HUDEP-2 (cell line): ENCODE measurements around the gene DTNBP1.

Experiments used
- DNase-seq, 76 experiments: peaks; one replicate each; lab custom pipeline; 2025; ENCODE audit not compliant: unreplicated experiment in 76 of 76; lab: John Stamatoyannopoulos, UW

The DTNBP1 gene

DNA sequence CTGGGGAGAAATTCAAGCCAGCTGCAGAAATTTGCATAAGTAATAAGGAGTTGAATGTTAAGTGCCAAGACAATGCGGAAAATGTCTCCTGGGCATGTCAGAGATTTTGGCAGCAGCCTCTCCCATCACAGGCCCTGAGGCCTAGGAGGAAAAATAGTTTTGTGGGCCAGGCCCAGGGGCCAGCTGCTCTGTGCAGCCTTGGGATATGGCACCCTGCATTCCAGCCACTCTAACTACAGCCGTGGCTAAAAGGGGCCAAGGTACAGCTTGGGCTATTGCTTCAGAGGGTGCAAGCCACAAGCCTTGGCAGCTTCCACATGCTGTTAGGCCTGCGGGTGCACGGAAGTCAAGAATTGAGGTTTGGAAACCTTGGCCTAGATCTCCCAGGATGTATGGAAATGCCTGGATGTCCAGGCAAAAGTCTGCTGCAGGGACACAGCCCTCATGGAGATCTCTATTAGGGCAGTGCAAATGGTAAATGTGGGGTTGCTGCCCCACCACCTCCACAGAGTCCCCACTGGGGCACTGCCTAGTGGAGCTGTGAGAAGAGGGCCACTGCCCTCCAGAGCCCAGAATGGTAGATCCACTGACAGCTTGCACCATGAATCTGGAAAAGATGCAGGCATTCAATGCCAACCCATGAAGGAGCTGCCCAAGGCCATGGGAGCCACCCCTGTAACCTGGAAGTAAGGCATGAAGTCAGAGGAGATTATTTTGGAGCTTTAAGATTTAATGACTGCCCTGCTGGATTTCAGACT is 126.5 kb downstream of the DTNBP1 start:
- DNase-seq, result no peak

DNA sequence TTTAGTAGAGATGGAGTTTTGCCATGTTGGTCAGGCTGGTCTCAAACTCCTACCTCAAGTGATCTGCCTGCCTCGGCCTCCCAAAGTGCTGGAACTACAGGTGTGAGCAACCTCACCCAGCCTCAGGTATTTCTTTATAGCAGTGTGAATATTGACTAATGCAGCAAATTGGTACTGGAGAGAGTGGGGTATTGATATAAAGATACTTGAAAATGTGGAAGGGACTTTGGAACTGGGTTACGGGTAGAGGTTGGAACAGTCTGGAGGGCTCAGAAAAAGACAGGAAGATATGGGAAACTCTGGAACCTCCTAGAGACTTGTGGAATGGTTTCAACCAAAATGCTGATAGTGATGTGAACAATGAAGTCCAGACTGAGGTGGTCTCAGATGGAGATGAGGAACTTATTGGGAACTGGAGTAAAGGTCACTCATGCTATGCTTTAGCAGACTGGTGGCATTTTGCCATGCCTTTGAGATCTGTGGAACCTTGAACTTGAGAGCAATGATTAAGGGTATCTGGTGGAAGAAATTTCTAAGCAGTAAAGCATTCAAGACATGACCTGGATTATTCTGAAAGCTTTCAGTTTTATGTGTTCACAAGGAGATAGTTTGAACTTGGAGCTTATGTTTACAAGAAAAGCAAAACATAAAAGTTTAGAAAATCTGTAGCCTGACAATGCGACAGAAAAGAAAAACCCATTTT is 127.2 kb downstream of the DTNBP1 start:
- DNase-seq, result peak in 1 of 76 experiments; percentile 12

DNA sequence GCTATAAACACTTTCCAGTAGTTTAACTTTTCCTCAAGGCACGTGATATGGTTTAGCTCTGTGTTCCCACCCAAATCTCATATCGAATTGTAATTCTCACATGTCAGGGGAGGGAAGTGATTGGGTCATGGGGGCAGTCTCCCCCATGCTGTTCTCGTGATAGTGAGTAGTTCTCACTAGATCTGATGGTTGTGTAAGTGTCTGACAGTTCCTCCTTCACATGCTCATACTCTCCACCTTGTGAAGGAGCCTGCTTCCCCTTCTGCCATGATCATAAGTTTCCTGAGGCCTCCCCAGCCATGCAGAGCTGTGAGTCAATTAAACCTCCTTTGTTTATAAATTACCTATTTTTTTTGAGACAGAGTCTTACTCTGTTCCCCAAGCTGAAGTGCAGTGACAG is 127.9 kb downstream of the DTNBP1 start:
- DNase-seq, result no peak

DNA sequence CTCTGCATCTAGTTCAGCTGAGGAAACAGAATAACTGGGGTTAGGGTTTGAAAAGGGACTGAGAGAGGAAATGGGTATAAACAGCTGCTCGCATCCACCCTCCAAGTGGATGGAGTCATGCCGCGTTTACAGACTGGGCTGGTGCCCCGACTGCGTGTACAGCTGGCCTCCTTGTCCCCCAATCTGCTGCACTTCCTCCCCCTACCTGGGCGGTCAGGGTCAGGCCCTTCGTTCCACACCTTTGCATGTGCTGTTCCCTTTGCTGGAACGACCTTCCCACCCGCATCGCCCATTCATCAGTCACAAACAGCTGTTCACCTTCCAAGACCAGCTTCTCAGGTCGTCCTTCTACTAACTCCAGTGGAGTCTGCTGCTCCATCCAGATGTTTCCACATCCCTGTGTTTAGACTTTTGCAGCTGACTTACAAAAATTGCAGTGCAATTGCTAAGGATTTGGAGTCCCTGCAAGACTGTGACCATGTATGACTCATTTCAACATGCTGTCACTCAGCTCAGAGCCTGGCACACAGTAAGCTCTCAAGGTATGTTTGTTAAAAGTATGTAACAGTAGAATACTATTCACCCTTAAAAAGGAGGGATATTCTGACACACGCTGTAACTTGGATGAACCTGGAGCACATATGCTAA is 129.3 kb downstream of the DTNBP1 start:
- no peak for DNase-seq

- no peak for DNase-seq
Measured at GRCh38 chr6:15531973-15532372, 130.9 kb downstream of the DTNBP1 start.

GRCh38 chr6:15530411-15530810 is 132.4 kb downstream of the DTNBP1 start:
- DNase-seq, result no peak

DNA sequence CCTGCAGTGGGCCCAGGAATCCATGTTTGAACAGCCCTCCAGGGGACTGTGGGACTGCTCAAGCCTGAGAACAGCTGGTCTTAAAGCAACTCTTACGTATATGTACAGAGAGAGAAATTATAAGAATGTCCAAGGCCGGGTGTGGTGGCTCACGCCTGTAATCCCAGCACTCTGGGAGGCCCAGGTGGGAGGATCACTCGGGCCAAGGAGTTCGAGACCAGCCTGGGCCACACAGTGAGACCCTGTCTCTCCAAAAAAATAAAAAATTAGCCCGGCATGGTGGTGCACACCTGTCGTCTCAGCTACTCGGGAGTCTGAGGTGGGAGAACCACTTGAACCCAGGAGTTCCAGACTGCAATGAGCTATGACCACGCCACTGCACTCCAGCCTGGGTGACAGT is 134.0 kb downstream of the DTNBP1 start:
- DNase-seq, result no peak

DNA sequence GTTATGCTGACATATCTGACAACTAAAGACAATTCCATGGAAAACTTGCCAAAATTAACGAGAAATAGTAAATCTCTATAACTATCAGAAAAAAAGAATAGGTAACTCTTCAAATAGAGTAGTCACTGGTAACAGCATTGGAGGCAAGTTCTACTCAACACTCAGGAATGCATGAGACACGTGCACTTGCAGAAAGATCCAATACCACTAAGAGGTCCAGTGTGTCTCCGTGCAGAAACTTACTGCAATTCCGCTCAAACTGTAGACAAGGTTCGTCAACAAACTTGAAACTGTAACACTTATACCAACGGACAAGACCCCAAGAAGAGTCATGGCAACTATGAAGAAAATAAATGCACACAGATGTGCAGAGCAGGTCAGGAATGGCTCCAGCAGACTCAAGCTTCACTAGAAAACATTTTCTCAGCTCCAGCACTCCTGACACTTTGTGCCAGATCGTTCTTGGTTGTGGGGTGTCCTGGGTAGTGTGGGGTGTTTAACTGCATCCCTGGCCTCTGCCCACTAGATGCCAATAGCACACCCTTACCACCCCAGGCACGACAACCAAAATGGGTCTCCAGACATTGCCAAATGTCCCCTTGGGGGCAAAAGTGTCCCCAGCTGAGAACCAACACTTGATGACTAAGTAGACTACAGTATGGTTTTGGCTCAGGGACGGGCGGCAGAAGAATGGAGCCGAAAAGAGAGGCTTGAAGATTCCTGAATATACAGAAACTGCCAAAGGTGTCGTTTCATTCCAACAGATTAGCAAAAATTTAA is 134.8 kb downstream of the DTNBP1 start:
- DNase-seq, result no peak

GRCh38 chr6:15526212-15526701 is 136.6 kb downstream of the DTNBP1 start:
- DNase-seq, result no peak

- no peak for DNase-seq
Measured at GRCh38 chr6:15524861-15525401, 137.9 kb downstream of the DTNBP1 start.

GRCh38 chr6:15523679-15524630 is 138.9 kb downstream of the DTNBP1 start:
- DNase-seq, result no peak

- DNase-seq, result no peak
Measured at GRCh38 chr6:15522856-15523529, 139.8 kb downstream of the DTNBP1 start.

DNA sequence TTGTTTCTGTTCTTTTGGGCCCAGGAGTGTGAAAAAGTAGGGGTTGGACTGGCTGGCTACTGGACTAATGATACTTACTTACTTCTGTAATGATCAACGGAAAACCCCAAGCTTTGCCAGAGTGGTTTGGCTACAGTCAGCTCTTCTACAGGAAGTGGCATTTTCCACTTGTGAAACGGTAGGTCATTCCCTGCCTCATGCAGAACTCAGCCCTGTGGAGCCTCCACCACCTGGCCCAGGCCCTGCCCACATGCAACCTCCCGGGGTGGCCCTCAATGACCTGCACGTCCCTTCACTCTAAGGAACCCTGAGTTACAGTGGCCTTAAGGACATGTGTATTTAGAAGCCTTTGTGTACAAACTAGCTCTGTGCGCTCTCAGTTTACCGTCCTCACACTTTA is 140.4 kb downstream of the DTNBP1 start:
- no peak for DNase-seq

GRCh38 chr6:15522026-15522425 is 140.8 kb downstream of the DTNBP1 start:
- no peak for DNase-seq

- DNase-seq, result no peak
Measured at GRCh38 chr6:15521582-15521981, 141.2 kb downstream of the DTNBP1 start.

DNA sequence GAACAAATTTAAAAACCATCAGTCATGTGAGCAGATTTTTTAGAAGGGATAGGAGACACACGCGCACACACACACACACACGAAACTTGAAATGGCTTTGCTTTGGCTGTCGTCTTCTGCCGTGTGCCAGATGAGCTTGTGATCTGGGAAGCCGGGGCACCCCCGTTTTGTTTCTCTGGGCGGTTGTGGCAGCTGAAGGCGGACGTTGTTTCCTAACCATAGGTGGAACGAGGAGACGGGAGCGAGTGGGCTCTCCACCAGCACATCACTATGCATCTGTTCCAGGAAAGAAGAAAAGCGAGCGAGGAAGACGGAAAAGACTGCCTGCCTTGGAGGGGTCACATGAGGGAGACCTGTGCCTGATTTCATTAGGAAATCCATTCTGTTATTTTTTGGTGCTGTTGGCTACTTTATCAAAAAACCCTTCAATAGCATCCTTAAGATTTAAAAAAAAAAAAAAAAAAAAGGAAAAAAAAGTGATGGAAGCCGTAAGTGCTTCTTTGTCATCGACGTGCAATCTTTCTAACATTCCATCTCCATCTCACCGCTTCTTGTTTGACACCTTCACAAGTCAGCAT is 142.1 kb downstream of the DTNBP1 start:
- no peak for DNase-seq

DNA sequence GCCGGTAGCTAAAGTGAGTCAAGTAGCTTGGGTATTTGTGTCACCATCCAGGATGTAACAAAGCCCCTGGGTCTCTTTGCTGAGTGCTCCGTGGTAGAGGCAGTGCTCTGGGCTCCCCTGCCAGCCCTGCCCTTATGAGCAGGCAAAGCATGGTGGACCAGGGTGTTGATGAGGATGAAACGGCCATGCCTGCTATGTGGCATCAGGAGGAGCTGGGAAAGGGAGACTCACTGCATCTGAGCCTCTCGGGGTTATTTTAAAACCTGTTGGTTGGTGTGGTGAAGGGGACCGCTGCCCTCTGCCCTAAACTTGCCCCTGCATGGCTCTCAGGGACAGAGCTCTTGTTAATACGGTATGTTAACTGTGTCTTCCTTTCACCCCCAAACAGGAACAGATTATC is 143.1 kb downstream of the DTNBP1 start:
- no peak for DNase-seq

DNA sequence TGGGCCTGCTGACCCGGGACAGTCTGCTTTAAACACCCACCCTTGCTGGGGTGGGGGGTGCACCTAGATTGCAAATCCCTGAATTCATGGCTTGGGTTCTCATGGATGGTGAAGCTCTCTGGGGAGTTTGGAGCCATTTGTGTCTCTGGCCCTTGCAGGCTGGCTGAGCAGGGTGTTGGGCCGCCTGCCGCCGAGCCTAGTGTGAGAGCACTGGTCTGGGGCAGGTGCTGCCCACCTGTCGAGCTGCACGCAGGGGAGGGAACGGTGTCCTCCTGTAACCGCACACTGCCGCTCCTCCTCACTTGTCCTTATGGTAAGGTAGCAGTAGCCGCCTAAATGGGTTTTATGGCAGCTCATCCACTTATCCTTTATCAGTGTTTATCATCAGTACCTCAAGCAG is 143.9 kb downstream of the DTNBP1 start:
- DNase-seq, result no peak

DNA sequence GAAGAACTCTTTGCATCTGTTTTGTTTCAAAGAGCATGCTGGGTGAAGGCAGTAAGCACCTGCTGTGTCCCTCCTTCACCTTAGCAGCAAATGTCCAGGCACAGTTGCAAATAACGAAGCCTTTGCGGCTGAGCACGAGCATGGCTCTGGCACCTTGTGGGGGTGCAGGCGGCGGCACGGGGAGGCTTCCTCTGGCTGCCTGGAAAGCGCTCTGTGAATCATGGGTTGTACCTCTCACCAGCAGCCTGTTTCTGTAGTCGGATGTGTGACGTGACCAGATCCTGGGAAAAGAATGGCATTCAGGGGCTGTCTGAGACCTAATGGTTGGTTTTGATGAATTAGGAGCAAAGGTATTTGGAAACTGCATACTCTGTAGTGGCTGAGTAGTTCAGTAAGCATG is 144.8 kb downstream of the DTNBP1 start:
- no peak for DNase-seq
